ENCODE results near the gene POU2F1. TPM values are rescaled to one million over a fixed set of nuclear protein-coding genes. Genes with fewer than 3 reads are reported as not detected.

Gene POU2F1
- total RNA-seq, 1 experiment from 2014 or later = 25.3 TPM

GRCh38 chr1:167194182-167194581 lies 26.5 kb upstream of the POU2F1 start:
- H3K4me3 Mint-ChIP-seq (ENCODE audit: low read depth, unreplicated experiment) = no peak overlapping the region
- intact Hi-C loops (cut with micrococcal nuclease; ENCODE audit: unreplicated experiment) = no loop called here
- no peak overlapping the region for H3K27ac Mint-ChIP-seq (ENCODE audit: unreplicated experiment)
- DNase-seq = no peak
- peaks cover 3% of the 10 kb centered on the region for H3K9me3 Mint-ChIP-seq (ENCODE audit: low read depth, unreplicated experiment)
- CTCF ChIA-PET = no interaction called here
- H3K36me3 Mint-ChIP-seq (ENCODE audit: insufficient read depth, unreplicated experiment) = no peaks in the 10 kb centered on the region
- no peaks in the 10 kb centered on the region for H3K27me3 Mint-ChIP-seq (ENCODE audit: unreplicated experiment)
- no peaks in the 10 kb centered on the region for H3K4me1 Mint-ChIP-seq (ENCODE audit: low read depth, unreplicated experiment)
- TF ChIP-seq, protein P1, sequence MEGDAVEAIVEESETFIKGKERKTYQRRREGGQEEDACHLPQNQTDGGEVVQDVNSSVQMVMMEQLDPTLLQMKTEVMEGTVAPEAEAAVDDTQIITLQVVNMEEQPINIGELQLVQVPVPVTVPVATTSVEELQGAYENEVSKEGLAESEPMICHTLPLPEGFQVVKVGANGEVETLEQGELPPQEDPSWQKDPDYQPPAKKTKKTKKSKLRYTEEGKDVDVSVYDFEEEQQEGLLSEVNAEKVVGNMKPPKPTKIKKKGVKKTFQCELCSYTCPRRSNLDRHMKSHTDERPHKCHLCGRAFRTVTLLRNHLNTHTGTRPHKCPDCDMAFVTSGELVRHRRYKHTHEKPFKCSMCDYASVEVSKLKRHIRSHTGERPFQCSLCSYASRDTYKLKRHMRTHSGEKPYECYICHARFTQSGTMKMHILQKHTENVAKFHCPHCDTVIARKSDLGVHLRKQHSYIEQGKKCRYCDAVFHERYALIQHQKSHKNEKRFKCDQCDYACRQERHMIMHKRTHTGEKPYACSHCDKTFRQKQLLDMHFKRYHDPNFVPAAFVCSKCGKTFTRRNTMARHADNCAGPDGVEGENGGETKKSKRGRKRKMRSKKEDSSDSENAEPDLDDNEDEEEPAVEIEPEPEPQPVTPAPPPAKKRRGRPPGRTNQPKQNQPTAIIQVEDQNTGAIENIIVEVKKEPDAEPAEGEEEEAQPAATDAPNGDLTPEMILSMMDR (IDR thresholded peaks at IDR 0.05; ENCODE audit: unreplicated experiment) = no peak
- BruUV-seq (replicated peaks) = no TSS peak

- peaks cover 3% of the 10 kb centered on the region for H3K9me3 Mint-ChIP-seq (ENCODE audit: low read depth, unreplicated experiment)
- no peaks in the 10 kb centered on the region for H3K4me1 Mint-ChIP-seq (ENCODE audit: low read depth, unreplicated experiment)
- DNase-seq = no peak
- no peaks in the 10 kb centered on the region for H3K27me3 Mint-ChIP-seq (ENCODE audit: unreplicated experiment)
- TF ChIP-seq, protein P1 (IDR thresholded peaks at IDR 0.05; ENCODE audit: unreplicated experiment) = no peak
- no peak overlapping the region for H3K27ac Mint-ChIP-seq (ENCODE audit: unreplicated experiment)
- CTCF ChIA-PET = no interaction called here
- BruUV-seq (replicated peaks) = no TSS peak
- intact Hi-C loops (cut with micrococcal nuclease; ENCODE audit: unreplicated experiment) = no loop called here
- no peak overlapping the region for H3K4me3 Mint-ChIP-seq (ENCODE audit: low read depth, unreplicated experiment)
- no peaks in the 10 kb centered on the region for H3K36me3 Mint-ChIP-seq (ENCODE audit: insufficient read depth, unreplicated experiment)
These were observed 24.5 kb upstream of the POU2F1 start for GRCh38 chr1:167196166-167196565.

DNA sequence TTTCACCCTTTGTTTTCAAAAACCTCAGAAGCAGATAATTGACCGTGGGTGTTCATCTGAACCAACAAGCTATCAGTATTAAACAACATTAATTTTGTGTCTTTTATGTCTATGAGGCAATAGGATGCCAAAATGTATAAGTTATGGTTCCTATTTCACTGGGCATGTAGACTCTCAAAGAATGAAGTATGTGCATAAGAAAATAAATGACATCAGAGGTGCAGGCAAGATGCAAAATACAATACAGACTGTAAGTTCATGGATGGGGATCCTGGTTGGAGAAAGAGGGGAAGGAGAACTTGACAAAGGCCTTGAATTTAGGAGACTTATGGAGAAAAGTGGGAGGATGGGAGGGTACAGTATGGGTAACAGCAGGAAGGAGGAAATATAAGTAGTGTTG lies 23.4 kb upstream of the POU2F1 start:
- BruUV-seq (replicated peaks) = no TSS peak
- CTCF ChIA-PET = interaction anchor here (1.4 kb wide), 1 partner anchor 23 kb away, joined by 5 read pairs; the partner anchor contains the start of gene POU2F1

GRCh38 chr1:167197692-167198091 lies 23.0 kb upstream of the POU2F1 start:
- DNase-seq = no peak
- H3K27me3 Mint-ChIP-seq (ENCODE audit: unreplicated experiment) = no peaks in the 10 kb centered on the region
- H3K4me3 Mint-ChIP-seq (ENCODE audit: low read depth, unreplicated experiment) = no peak overlapping the region
- TF ChIP-seq, protein P1 (IDR thresholded peaks at IDR 0.05; ENCODE audit: unreplicated experiment) = no peak
- intact Hi-C loops (cut with micrococcal nuclease; ENCODE audit: unreplicated experiment) = no loop called here
- no peaks in the 10 kb centered on the region for H3K36me3 Mint-ChIP-seq (ENCODE audit: insufficient read depth, unreplicated experiment)
- peaks cover 3% of the 10 kb centered on the region for H3K9me3 Mint-ChIP-seq (ENCODE audit: low read depth, unreplicated experiment)
- no peak overlapping the region for H3K27ac Mint-ChIP-seq (ENCODE audit: unreplicated experiment)
- H3K4me1 Mint-ChIP-seq (ENCODE audit: low read depth, unreplicated experiment) = no peaks in the 10 kb centered on the region
- CTCF ChIA-PET = interaction anchor here (1.4 kb wide), 1 partner anchor 23 kb away, joined by 5 read pairs; the partner anchor contains the start of gene POU2F1
- no TSS peak for BruUV-seq (replicated peaks)

More for the DNA sequence above, 23.4 kb upstream of the POU2F1 start:
- Mint-ChIP-seq H3K4me1 (ENCODE audit: low read depth, unreplicated experiment) (no peaks in the 10 kb centered on the region), H3K4me3 (ENCODE audit: low read depth, unreplicated experiment) (no peak overlapping the region), H3K9me3 (ENCODE audit: low read depth, unreplicated experiment) (peaks cover 3% of the 10 kb centered on the region), H3K27ac (ENCODE audit: unreplicated experiment) (no peak overlapping the region), H3K27me3 (ENCODE audit: unreplicated experiment) (no peaks in the 10 kb centered on the region), H3K36me3 (ENCODE audit: insufficient read depth, unreplicated experiment) (no peaks in the 10 kb centered on the region)
- DNase-seq = no peak
- TF ChIP-seq, protein P1 (IDR thresholded peaks at IDR 0.05; ENCODE audit: unreplicated experiment) = no peak
- intact Hi-C loops (cut with micrococcal nuclease; ENCODE audit: unreplicated experiment) = no loop called here
